Parathyroid adenoma (tissue), 2 donors: ENCODE measurements around the gene BAZ2B.

Source experiments
- H2AFZ ChIP-seq: fragments of 300-600 bp; sonication (generic); one replicate; pipeline ENCODE4 v1.7.0; 2017; ENCODE audit warnings: antibody characterized with exemption, mild to moderate bottlenecking
- H3K27ac ChIP-seq: fragments of 300-600 bp; sonication (generic); one replicate; pipeline ENCODE4 v1.7.0; 2017
- H3K27me3 ChIP-seq: fragments of 300-600 bp; sonication (generic); one replicate; pipeline ENCODE4 v1.7.0; 2017; ENCODE audit warnings: low read length; ENCODE audit not compliant: control insufficient read depth, insufficient read depth
- H3K36me3 ChIP-seq: fragments of 300-600 bp; sonication (generic); one replicate; pipeline ENCODE4 v1.7.0; 2017; ENCODE audit warnings: low read length; ENCODE audit not compliant: control insufficient read depth, insufficient read depth
- H3K4me1 ChIP-seq: fragments of 300-600 bp; sonication (generic); one replicate; pipeline ENCODE4 v1.7.0; 2017; ENCODE audit warnings: control low read depth
- H3K4me2 ChIP-seq: fragments of 300-600 bp; sonication (generic); one replicate; pipeline ENCODE4 v1.7.0; 2017; ENCODE audit warnings: low read length
- H3K4me3 ChIP-seq: fragments of 300-600 bp; sonication (generic); one replicate; pipeline ENCODE4 v1.7.0; 2017; ENCODE audit warnings: low read depth, low read length
- H3K79me2 ChIP-seq: fragments of 300-600 bp; sonication (generic); one replicate; pipeline ENCODE4 v1.7.0; 2017; ENCODE audit warnings: control low read depth
- H3K9ac ChIP-seq: fragments of 300-600 bp; sonication (generic); one replicate; pipeline ENCODE4 v1.7.0; 2017; ENCODE audit warnings: mild to moderate bottlenecking
- H3K9me3 ChIP-seq: fragments of 300-600 bp; sonication (generic); one replicate; pipeline ENCODE4 v1.7.0; 2017; ENCODE audit warnings: low read length; ENCODE audit not compliant: control insufficient read depth
- TF ChIP-seq, protein P1 (sequence below): fragments of 300-600 bp; sonication (generic); IDR thresholded peaks from one replicate; pipeline ENCODE4 v1.7.0; 2017; ENCODE audit warnings: antibody characterized with exemption, mild to moderate bottlenecking
- donor health status: primary hyperparathyroidism.

BAZ2B gene

DNA sequence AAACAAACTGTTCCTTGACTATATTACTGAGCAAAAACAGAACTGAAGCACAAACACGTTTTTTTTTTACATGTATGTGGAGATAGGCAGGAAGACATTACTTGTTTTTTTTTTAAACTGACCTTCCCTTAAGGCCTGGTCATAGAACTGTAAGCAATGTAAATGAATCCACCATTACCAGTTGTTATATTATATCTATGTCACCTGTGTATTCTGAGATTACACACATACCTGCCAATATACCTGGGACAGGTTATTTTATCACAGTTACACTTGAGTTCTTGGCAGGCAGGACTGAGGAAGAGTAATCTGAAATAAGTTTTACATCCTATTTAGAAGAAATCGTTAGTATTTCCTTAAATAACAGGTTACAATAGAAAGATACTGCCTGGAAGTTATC, 155.3 kb downstream of the BAZ2B start:
- no peak overlapping the region for H3K27ac ChIP-seq
- no peaks in the 10 kb centered on the region for H3K9me3 ChIP-seq
- no peak overlapping the region for H2AFZ ChIP-seq
- H3K27me3 ChIP-seq: no peaks in the 10 kb centered on the region
- H3K9ac ChIP-seq: no peak overlapping the region
- peaks cover 6% of the 10 kb centered on the region for H3K79me2 ChIP-seq
- H3K4me2 ChIP-seq: no peak overlapping the region
- no peaks in the 10 kb centered on the region for H3K4me1 ChIP-seq
- TF ChIP-seq, protein P1, sequence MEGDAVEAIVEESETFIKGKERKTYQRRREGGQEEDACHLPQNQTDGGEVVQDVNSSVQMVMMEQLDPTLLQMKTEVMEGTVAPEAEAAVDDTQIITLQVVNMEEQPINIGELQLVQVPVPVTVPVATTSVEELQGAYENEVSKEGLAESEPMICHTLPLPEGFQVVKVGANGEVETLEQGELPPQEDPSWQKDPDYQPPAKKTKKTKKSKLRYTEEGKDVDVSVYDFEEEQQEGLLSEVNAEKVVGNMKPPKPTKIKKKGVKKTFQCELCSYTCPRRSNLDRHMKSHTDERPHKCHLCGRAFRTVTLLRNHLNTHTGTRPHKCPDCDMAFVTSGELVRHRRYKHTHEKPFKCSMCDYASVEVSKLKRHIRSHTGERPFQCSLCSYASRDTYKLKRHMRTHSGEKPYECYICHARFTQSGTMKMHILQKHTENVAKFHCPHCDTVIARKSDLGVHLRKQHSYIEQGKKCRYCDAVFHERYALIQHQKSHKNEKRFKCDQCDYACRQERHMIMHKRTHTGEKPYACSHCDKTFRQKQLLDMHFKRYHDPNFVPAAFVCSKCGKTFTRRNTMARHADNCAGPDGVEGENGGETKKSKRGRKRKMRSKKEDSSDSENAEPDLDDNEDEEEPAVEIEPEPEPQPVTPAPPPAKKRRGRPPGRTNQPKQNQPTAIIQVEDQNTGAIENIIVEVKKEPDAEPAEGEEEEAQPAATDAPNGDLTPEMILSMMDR: no peak
- H3K36me3 ChIP-seq: no peaks in the 10 kb centered on the region
- no peak overlapping the region for H3K4me3 ChIP-seq

DNA sequence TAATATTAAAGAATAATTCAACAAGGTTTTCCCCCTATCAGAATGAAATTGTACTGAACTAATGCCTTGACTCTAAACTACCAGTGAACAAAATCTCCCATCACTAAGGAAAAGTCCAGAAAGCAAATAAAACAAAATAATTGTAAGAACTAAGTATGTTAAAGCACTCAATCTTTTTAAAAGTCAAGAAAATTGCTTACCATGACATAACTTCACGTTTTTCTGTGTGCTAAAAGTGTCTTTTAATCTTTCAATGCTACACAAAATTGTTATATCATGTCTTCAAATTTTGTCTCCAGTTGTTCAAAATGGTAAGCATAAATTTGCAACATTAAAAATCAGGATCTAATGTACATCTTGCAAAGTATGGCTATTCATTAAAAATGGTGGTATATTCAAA, 156.1 kb downstream of the BAZ2B start:
- H3K27me3 ChIP-seq: no peaks in the 10 kb centered on the region
- H3K9ac ChIP-seq: no peak overlapping the region
- TF ChIP-seq, protein P1: no peak
- H3K36me3 ChIP-seq: no peaks in the 10 kb centered on the region
- H2AFZ ChIP-seq: no peak overlapping the region
- H3K9me3 ChIP-seq: no peaks in the 10 kb centered on the region
- H3K4me3 ChIP-seq: no peak overlapping the region
- no peak overlapping the region for H3K4me2 ChIP-seq
- H3K79me2 ChIP-seq: peaks cover 6% of the 10 kb centered on the region
- no peak overlapping the region for H3K27ac ChIP-seq
- no peaks in the 10 kb centered on the region for H3K4me1 ChIP-seq

DNA sequence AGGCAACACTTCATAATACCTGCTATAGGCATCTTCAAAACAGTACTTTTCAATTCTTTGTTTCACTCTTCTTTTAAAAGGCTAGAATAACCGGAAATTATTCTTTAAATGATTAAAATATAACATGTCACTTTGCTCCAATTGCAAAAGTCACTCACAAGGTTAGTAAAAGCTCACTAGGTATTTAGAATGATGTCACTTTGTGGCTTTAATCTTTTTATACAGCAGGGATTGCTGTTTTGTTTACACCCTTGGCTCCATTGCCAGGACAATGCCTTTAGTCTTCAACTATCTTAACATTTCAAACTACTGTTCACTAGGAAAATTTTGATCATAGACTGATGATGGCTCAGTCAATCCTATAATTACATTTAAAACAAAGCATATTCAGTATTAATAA, 157.1 kb downstream of the BAZ2B start:
- Histone ChIP-seq H3K4me3 (no peak overlapping the region), H3K4me1 (no peaks in the 10 kb centered on the region), H3K4me2 (no peak overlapping the region), H3K9ac (no peak overlapping the region), H3K36me3 (no peaks in the 10 kb centered on the region), H3K27ac (no peak overlapping the region), H3K9me3 (no peaks in the 10 kb centered on the region), H2AFZ (no peak overlapping the region), H3K79me2 (peaks cover 6% of the 10 kb centered on the region), H3K27me3 (no peaks in the 10 kb centered on the region)
- TF ChIP-seq, protein P1: no peak

DNA sequence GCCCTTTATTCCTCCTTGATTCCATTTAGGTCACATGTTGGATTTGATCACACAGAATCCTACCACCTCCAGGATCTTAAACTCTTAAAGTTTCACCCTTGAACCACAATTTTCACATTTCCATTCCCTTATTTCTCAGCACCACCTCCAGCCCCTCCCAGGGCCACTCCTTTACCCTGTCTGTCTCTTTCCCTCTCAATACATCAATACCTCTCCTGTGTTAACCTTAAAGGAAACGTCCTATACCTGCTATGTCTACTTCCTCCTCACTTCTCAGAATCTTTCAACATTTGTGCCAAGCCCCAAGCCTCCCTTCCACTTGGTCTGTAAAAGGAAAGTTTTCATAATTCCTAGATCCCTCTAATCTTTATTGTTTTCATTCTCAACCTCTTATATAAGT, 158.8 kb downstream of the BAZ2B start:
- Histone ChIP-seq H3K9me3 (no peaks in the 10 kb centered on the region), H3K4me1 (no peaks in the 10 kb centered on the region), H3K36me3 (no peaks in the 10 kb centered on the region), H3K27ac (no peak overlapping the region), H3K27me3 (no peaks in the 10 kb centered on the region), H3K4me3 (no peak overlapping the region), H3K4me2 (no peak overlapping the region), H3K9ac (no peak overlapping the region), H2AFZ (no peak overlapping the region), H3K79me2 (peaks cover 2% of the 10 kb centered on the region)
- TF ChIP-seq, protein P1: no peak

DNA sequence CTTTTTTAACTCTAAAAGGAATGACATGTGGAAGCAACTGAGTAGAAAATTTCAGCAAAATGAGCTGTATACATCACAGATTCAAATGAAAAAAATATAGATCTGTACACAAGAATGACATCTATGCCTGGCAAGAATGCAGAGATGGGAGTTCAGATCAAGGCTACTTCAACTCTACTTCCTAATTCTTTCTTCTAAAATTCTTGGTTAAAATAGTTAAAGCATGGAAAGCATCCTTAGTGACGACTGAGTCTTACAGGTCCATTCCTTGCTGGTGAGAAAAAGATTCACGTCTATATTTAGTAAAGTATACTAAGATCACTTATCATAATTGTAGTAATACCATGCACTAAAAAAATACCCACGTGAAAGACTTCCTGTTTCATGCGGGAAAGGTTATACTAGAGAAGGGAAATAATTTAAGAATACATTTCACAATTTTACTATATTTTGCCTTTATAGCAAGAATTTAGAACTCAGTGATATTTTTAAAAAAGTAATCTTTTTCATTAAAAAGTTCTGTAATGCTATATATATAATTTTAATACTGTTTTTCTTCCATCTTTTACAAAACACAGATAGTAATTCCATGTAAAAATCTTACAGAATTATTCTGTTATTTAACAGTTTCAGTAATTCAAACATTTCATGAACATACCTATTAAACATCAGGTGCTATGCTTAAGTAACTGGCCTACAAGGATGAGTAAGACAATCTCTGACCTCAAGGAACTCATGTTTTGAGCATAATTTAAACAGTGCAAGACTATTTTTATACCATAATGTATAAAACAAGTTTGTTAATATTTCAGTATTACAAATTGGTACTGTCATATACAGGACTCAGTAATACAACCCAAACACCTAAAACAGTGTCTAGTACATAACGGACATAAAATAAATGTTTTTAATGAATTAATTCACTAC, 159.6 kb downstream of the BAZ2B start:
- Histone ChIP-seq H3K27ac (no peak overlapping the region), H3K36me3 (no peaks in the 10 kb centered on the region), H2AFZ (no peak overlapping the region), H3K9ac (no peak overlapping the region), H3K4me2 (no peak overlapping the region), H3K4me3 (no peak overlapping the region), H3K9me3 (no peaks in the 10 kb centered on the region), H3K27me3 (no peaks in the 10 kb centered on the region), H3K79me2 (peaks cover 2% of the 10 kb centered on the region), H3K4me1 (no peaks in the 10 kb centered on the region)
- TF ChIP-seq, protein P1: no peak
